NCI-H128 (cell line): ENCODE results near the gene GUCA2B.

ENCODE experiments used
- DNase-seq: peaks from one replicate; lab custom pipeline; 2025; ENCODE audit not compliant: unreplicated experiment; lab: John Stamatoyannopoulos, UW

Gene GUCA2B

GRCh38 chr1:42165511-42166210, 12.5 kb downstream of the GUCA2B start:
- DNase-seq = no peak

- DNase-seq = no peak
Measured at GRCh38 chr1:42167611-42168390, 14.6 kb downstream of the GUCA2B start.

- DNase-seq = no peak
Measured at GRCh38 chr1:42168391-42168670, 15.1 kb downstream of the GUCA2B start.

- no peak for DNase-seq
Measured at GRCh38 chr1:42168763-42169162, 15.6 kb downstream of the GUCA2B start.

GRCh38 chr1:42170779-42171621, 17.8 kb downstream of the GUCA2B start:
- no peak for DNase-seq

GRCh38 chr1:42171679-42172266, 18.6 kb downstream of the GUCA2B start:
- no peak for DNase-seq

GRCh38 chr1:42172381-42173133, 19.3 kb downstream of the GUCA2B start:
- no peak for DNase-seq

- no peak for DNase-seq
Measured at GRCh38 chr1:42173155-42173933, 20.1 kb downstream of the GUCA2B start.

GRCh38 chr1:42173961-42174735, 20.9 kb downstream of the GUCA2B start:
- DNase-seq = no peak

GRCh38 chr1:42175314-42176054, 22.3 kb downstream of the GUCA2B start:
- no peak for DNase-seq

GRCh38 chr1:42176902-42177519, 23.8 kb downstream of the GUCA2B start:
- peak; percentile 17 for DNase-seq

GRCh38 chr1:42177541-42177981, 24.4 kb downstream of the GUCA2B start:
- peak; percentile 36 for DNase-seq

GRCh38 chr1:42178249-42178648, 25.0 kb downstream of the GUCA2B start:
- DNase-seq = no peak

GRCh38 chr1:42179275-42179674, 26.1 kb downstream of the GUCA2B start:
- DNase-seq = no peak

GRCh38 chr1:42179900-42180329, 26.7 kb downstream of the GUCA2B start:
- no peak for DNase-seq

GRCh38 chr1:42181687-42182086, 28.5 kb downstream of the GUCA2B start:
- no peak for DNase-seq

GRCh38 chr1:42183210-42183956, 30.2 kb downstream of the GUCA2B start:
- DNase-seq = no peak
